Progenitor cell of endocrine pancreas (in vitro differentiated cells): ENCODE measurements around the gene SPACA5B. TPM values are rescaled to one million over a fixed set of nuclear protein-coding genes. Genes with fewer than 3 reads are reported as not detected.
"Not testable (repeated sequence)": the region's sequence is repeated elsewhere in the genome, so short reads cannot be mapped to it uniquely, and the experiment has no call there.

ENCODE experiments used
- DNase-seq: peaks from one replicate; pipeline ENCODE4 v3.0.0; 2021; ENCODE audit warnings: low spot score; ENCODE audit not compliant: unreplicated experiment
- H3K27ac Mint-ChIP-seq: 2 replicates; pipeline ENCODE4 v1.8.0; 2021; ENCODE audit warnings: mild to moderate bottlenecking, moderate library complexity, mixed read lengths
- H3K27me3 Mint-ChIP-seq: 2 replicates; pipeline ENCODE4 v1.8.0; 2021; ENCODE audit warnings: mixed read lengths
- H3K36me3 Mint-ChIP-seq: 2 replicates; pipeline ENCODE4 v1.8.0; 2022; ENCODE audit warnings: mixed read lengths; ENCODE audit not compliant: insufficient read depth
- H3K4me1 Mint-ChIP-seq: 2 replicates; pipeline ENCODE4 v1.8.0; 2021; ENCODE audit warnings: low read depth, mixed read lengths
- H3K4me3 Mint-ChIP-seq: 2 replicates; pipeline ENCODE4 v1.8.0; 2021; ENCODE audit warnings: low read depth, mild to moderate bottlenecking, moderate library complexity, mixed read lengths
- H3K9me3 Mint-ChIP-seq: 2 replicates; pipeline ENCODE4 v1.8.0; 2021; ENCODE audit warnings: low read depth, mixed read lengths
- CTCF ChIP-seq: fragments of 200-600 bp; sonication (generic); IDR thresholded peaks from one replicate; pipeline ENCODE4 v1.5.0; 2021; ENCODE audit warnings: antibody characterized with exemption, mild to moderate bottlenecking; ENCODE audit not compliant: unreplicated experiment
- long read RNA-seq: library from polyadenylated mRNA; unstranded; transcript quantifications from one replicate; pipeline ENCODE4 v2.0.0, GENCODE V29; 2020
- total RNA-seq: library from RNA; stranded (reverse); gene quantifications from 2 replicates; pipeline ENCODE4 v1.2.1, GENCODE V29; 2021

Gene SPACA5B
- total RNA-seq, result not detected in 2 replicates
- long read RNA-seq, result 0 reads

- H3K9me3 Mint-ChIP-seq, H3K27me3 Mint-ChIP-seq, H3K27ac Mint-ChIP-seq, H3K4me1 Mint-ChIP-seq, DNase-seq, H3K36me3 Mint-ChIP-seq, H3K4me3 Mint-ChIP-seq: not testable (repeated sequence)
Observed at GRCh38 chrX:48130326-48130725, at the start of gene SPACA5B. SPACA5B (plus strand) TSS chrX:48130626; CDS start chrX:48130688, 62 bp downstream.

- peaks cover 16% of the 10 kb centered on the region for H3K9me3 Mint-ChIP-seq
- H3K4me1 Mint-ChIP-seq, result peaks cover 11% of the 10 kb centered on the region
- H3K27ac Mint-ChIP-seq, result no peak overlapping the region
- peaks cover 1% of the 10 kb centered on the region for H3K36me3 Mint-ChIP-seq
- H3K27me3 Mint-ChIP-seq, result no peaks in the 10 kb centered on the region
- no peak for DNase-seq
- peak; percentile 55 for TF ChIP-seq CTCF
- no peak overlapping the region for H3K4me3 Mint-ChIP-seq
Observed at GRCh38 chrX:48083212-48083611, 47.2 kb upstream of the SPACA5B start.

- no peak for TF ChIP-seq CTCF
- Mint-ChIP-seq H3K27ac (no peak overlapping the region), H3K9me3 (peaks cover 16% of the 10 kb centered on the region)
Observed at GRCh38 chrX:48083706-48084105, 46.7 kb upstream of the SPACA5B start.

GRCh38 chrX:48086082-48086481 is 44.3 kb upstream of the SPACA5B start:
- Mint-ChIP-seq H3K4me3 (no peak overlapping the region), H3K27me3 (no peaks in the 10 kb centered on the region), H3K27ac (no peak overlapping the region), H3K36me3 (no peaks in the 10 kb centered on the region), H3K9me3 (peaks cover 13% of the 10 kb centered on the region), H3K4me1 (peaks cover 17% of the 10 kb centered on the region)
- no peak for DNase-seq
- TF ChIP-seq CTCF, result no peak

More at GRCh38 chrX:48083706-48084105, 46.7 kb upstream of the SPACA5B start:
- H3K27me3 Mint-ChIP-seq, result no peaks in the 10 kb centered on the region
- H3K4me1 Mint-ChIP-seq, result peaks cover 11% of the 10 kb centered on the region
- peaks cover 1% of the 10 kb centered on the region for H3K36me3 Mint-ChIP-seq
- H3K4me3 Mint-ChIP-seq, result no peak overlapping the region
- no peak for DNase-seq

- H3K4me1 Mint-ChIP-seq, result peaks cover 18% of the 10 kb centered on the region
- no peaks in the 10 kb centered on the region for H3K36me3 Mint-ChIP-seq
- no peaks in the 10 kb centered on the region for H3K27me3 Mint-ChIP-seq
- no peak for DNase-seq
- no peak overlapping the region for H3K4me3 Mint-ChIP-seq
- H3K9me3 Mint-ChIP-seq, result peaks cover 10% of the 10 kb centered on the region
- no peak for TF ChIP-seq CTCF
- H3K27ac Mint-ChIP-seq, result no peak overlapping the region
Observed at GRCh38 chrX:48090123-48090522, 40.3 kb upstream of the SPACA5B start.

GRCh38 chrX:48092558-48092957 is 37.9 kb upstream of the SPACA5B start:
- not testable (repeated sequence) for H3K9me3 Mint-ChIP-seq, DNase-seq, H3K4me3 Mint-ChIP-seq, H3K4me1 Mint-ChIP-seq, H3K36me3 Mint-ChIP-seq, H3K27ac Mint-ChIP-seq, H3K27me3 Mint-ChIP-seq
